ENCODE data around the gene SLC9A9.
"Not testable (repeated sequence)": the region's sequence is repeated elsewhere in the genome, so short reads cannot be mapped to it uniquely, and the experiment has no call there.

SLC9A9 gene

DNA sequence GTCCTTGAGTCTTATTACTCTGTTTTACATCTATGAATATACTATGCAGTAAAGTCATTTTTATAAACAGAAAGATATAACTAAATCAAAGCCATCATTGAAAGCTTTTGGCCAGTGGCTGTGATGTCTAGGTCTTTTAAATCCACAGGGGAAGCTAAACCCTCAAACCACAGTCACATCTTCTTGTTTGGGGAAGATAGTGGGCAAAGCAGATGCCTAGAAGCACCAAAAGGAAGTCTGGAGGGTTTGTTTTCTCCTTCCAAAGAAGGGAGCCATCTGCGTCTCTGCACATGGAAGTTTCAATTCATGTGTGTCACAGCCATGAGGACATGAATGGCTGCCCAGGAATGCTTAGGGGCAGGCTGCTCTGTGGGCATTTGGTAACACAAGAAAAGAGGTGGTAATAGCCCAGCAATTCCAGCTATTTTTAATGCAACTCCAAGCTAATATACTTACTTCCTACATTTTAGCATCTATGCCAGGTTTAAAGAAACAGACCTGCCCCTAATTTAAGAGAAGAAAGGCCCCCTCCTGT lies 322.2 kb downstream of the SLC9A9 start:
- Histone ChIP-seq H3K27ac (ENCODE audit: insufficient read depth in 1 of 2, low read depth in 1 of 2, low read length in 2 of 2, poor library complexity in 1 of 2, severe bottlenecking in 2 of 2) (no peak overlapping the region), H3K27me3 (replicated peaks in 2 of 5; ENCODE audit: control insufficient read depth in 4 of 5, insufficient read depth in 5 of 5, low read length in 4 of 5) (no peaks in the 10 kb centered on the region), H3K9me3 (ENCODE audit: control extremely low read depth in 1 of 5, control insufficient read depth in 4 of 5, insufficient read depth in 2 of 5, low read depth in 1 of 5, low read length in 4 of 5) (peaks cover 0 to 1% (median 0%) of the 10 kb centered on the region in 5 experiments), H3K36me3 (ENCODE audit: control insufficient read depth in 4 of 4, insufficient read depth in 4 of 4, low read length in 3 of 4) (no peaks in the 10 kb centered on the region), H3K4me1 (ENCODE audit: control extremely low read depth in 1 of 4, control insufficient read depth in 4 of 4, insufficient read depth in 4 of 4, low read length in 3 of 4) (peaks cover 4 to 39% (median 33%) of the 10 kb centered on the region in 4 experiments), H3K4me3 (ENCODE audit: control insufficient read depth in 1 of 7, extremely low read depth in 1 of 7, insufficient read depth in 4 of 7, low read depth in 2 of 7, low read length in 6 of 7) (no peak overlapping the region)
- 0% methylated on average over 1 of the region's 1 CpG for WGBS (ENCODE audit: insufficient coverage)
- peak; percentile 8 to 83 (median 74) for DNase-seq
- CTCF ChIA-PET = interaction anchor here (0.6 kb wide), 1 partner anchor 27 kb away, joined by 3 read pairs; no protein-coding TSS in a partner anchor
- POLR2A ChIA-PET = interaction anchor here (0.6 kb wide), 1 partner anchor 334 kb away, joined by 3 read pairs; no protein-coding TSS in a partner anchor

DNA sequence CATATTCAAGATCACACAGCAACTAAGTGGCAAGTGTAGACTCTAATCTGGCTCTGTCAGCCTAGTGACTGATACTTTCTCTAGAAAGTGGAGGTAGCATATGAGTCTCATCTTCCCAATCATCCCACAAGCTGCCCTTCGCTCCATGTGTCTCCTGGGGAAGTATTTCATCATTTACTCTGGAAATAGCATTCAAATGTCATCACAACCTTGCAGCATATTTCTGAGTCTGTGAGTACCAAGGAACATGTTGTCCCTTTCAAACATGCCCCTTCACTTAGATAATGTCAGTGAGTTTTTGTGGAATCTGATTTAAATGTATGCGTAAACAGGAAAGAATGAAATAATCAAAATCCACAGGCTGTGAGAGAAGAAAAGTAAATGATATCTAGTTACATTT lies 322.9 kb downstream of the SLC9A9 start:
- Histone ChIP-seq H3K27me3 (replicated peaks in 2 of 5; ENCODE audit: control insufficient read depth in 4 of 5, insufficient read depth in 5 of 5, low read length in 4 of 5) (no peaks in the 10 kb centered on the region), H3K36me3 (ENCODE audit: control insufficient read depth in 4 of 4, insufficient read depth in 4 of 4, low read length in 3 of 4) (no peaks in the 10 kb centered on the region), H3K9me3 (ENCODE audit: control extremely low read depth in 1 of 5, control insufficient read depth in 4 of 5, insufficient read depth in 2 of 5, low read depth in 1 of 5, low read length in 4 of 5) (peaks cover 0 to 1% (median 0%) of the 10 kb centered on the region in 5 experiments), H3K27ac (ENCODE audit: insufficient read depth in 1 of 2, low read depth in 1 of 2, low read length in 2 of 2, poor library complexity in 1 of 2, severe bottlenecking in 2 of 2) (no peak overlapping the region), H3K4me1 (ENCODE audit: control extremely low read depth in 1 of 4, control insufficient read depth in 4 of 4, insufficient read depth in 4 of 4, low read length in 3 of 4) (peaks cover 4 to 39% (median 33%) of the 10 kb centered on the region in 4 experiments), H3K4me3 (ENCODE audit: control insufficient read depth in 1 of 7, extremely low read depth in 1 of 7, insufficient read depth in 4 of 7, low read depth in 2 of 7, low read length in 6 of 7) (no peak overlapping the region)
- ChIA-PET CTCF (no interaction called here), POLR2A (no interaction called here)
- 83% methylated on average over 1 of the region's 2 CpGs for WGBS (ENCODE audit: insufficient coverage)
- no peak for DNase-seq

DNA sequence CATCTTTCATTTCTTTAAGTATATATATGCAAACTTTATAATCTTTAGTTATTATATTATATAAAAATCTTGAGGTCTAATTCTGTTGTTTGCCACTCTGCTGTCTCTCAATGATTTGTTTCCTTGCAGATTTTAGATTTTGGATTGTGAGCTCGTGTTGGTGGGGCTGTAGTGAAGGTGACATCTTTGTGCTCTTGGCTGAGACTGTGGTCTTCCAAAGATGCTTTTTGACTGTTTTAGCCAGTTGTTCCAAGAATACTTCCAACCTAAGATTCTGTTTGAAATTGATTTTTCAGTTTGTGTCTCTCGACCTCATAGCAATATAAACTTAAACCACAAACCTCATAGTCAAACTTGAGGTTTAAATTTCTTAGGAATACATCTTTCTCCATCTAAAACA lies 326.5 kb downstream of the SLC9A9 start:
- Histone ChIP-seq H3K27ac (ENCODE audit: insufficient read depth in 1 of 2, low read depth in 1 of 2, low read length in 2 of 2, poor library complexity in 1 of 2, severe bottlenecking in 2 of 2) (no peak overlapping the region), H3K36me3 (ENCODE audit: control insufficient read depth in 4 of 4, insufficient read depth in 4 of 4, low read length in 3 of 4) (no peaks in the 10 kb centered on the region), H3K27me3 (replicated peaks in 2 of 5; ENCODE audit: control insufficient read depth in 4 of 5, insufficient read depth in 5 of 5, low read length in 4 of 5) (no peaks in the 10 kb centered on the region), H3K9me3 (ENCODE audit: control extremely low read depth in 1 of 5, control insufficient read depth in 4 of 5, insufficient read depth in 2 of 5, low read depth in 1 of 5, low read length in 4 of 5) (peaks cover 0 to 1% (median 0%) of the 10 kb centered on the region in 5 experiments), H3K4me3 (ENCODE audit: control insufficient read depth in 1 of 7, extremely low read depth in 1 of 7, insufficient read depth in 4 of 7, low read depth in 2 of 7, low read length in 6 of 7) (no peak overlapping the region), H3K4me1 (ENCODE audit: control extremely low read depth in 1 of 4, control insufficient read depth in 4 of 4, insufficient read depth in 4 of 4, low read length in 3 of 4) (peaks cover 0 to 12% (median 8%) of the 10 kb centered on the region in 4 experiments)
- POLR2A ChIA-PET = no interaction called here
- 90% methylated on average over 1 of the region's 2 CpGs for WGBS (ENCODE audit: insufficient coverage)
- no peak for DNase-seq
- CTCF ChIA-PET = no interaction called here

- CTCF ChIA-PET; POLR2A ChIA-PET; H3K4me1 ChIP-seq (ENCODE audit: control extremely low read depth in 1 of 4, control insufficient read depth in 4 of 4, insufficient read depth in 4 of 4, low read length in 3 of 4); H3K27ac ChIP-seq (ENCODE audit: insufficient read depth in 1 of 2, low read depth in 1 of 2, low read length in 2 of 2, poor library complexity in 1 of 2, severe bottlenecking in 2 of 2); H3K9me3 ChIP-seq (ENCODE audit: control extremely low read depth in 1 of 5, control insufficient read depth in 4 of 5, insufficient read depth in 2 of 5, low read depth in 1 of 5, low read length in 4 of 5); H3K27me3 ChIP-seq (replicated peaks in 2 of 5; ENCODE audit: control insufficient read depth in 4 of 5, insufficient read depth in 5 of 5, low read length in 4 of 5); DNase-seq; H3K4me3 ChIP-seq (ENCODE audit: control insufficient read depth in 1 of 7, extremely low read depth in 1 of 7, insufficient read depth in 4 of 7, low read depth in 2 of 7, low read length in 6 of 7); H3K36me3 ChIP-seq (ENCODE audit: control insufficient read depth in 4 of 4, insufficient read depth in 4 of 4, low read length in 3 of 4): not testable (repeated sequence)
- 99% methylated on average over 8 of the region's 8 CpGs for WGBS (ENCODE audit: insufficient coverage)
Observed at GRCh38 chr3:143517131-143517530, 331.1 kb downstream of the SLC9A9 start.

DNA sequence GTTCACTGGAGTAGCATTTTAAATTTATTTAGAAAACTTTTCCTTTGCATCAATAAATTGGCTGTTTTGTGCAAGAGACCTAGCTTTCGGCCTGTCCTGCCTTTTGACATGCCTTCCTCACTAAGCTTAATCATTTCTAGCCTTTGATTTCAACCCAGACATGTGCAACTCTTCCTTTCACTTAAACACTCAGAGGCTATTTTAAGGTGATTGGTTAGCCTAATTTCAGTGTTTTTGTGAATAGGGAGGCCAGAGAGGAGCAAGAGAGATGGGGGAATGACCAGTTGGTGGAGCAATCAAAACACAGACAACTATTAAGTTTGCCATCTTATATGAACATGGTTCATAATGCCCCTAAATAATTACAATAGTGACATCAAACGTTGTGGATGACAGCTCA lies 333.4 kb downstream of the SLC9A9 start:
- Histone ChIP-seq H3K27me3 (replicated peaks in 2 of 5; ENCODE audit: control insufficient read depth in 4 of 5, insufficient read depth in 5 of 5, low read length in 4 of 5) (no peaks in the 10 kb centered on the region), H3K4me3 (ENCODE audit: control insufficient read depth in 1 of 7, extremely low read depth in 1 of 7, insufficient read depth in 4 of 7, low read depth in 2 of 7, low read length in 6 of 7) (no peak overlapping the region), H3K27ac (ENCODE audit: insufficient read depth in 1 of 2, low read depth in 1 of 2, low read length in 2 of 2, poor library complexity in 1 of 2, severe bottlenecking in 2 of 2) (no peak overlapping the region), H3K9me3 (ENCODE audit: control extremely low read depth in 1 of 5, control insufficient read depth in 4 of 5, insufficient read depth in 2 of 5, low read depth in 1 of 5, low read length in 4 of 5) (no peaks in the 10 kb centered on the region), H3K36me3 (ENCODE audit: control insufficient read depth in 4 of 4, insufficient read depth in 4 of 4, low read length in 3 of 4) (no peaks in the 10 kb centered on the region), H3K4me1 (ENCODE audit: control extremely low read depth in 1 of 4, control insufficient read depth in 4 of 4, insufficient read depth in 4 of 4, low read length in 3 of 4) (no peaks in the 10 kb centered on the region)
- ChIA-PET POLR2A (no interaction called here), CTCF (interaction anchor here (0.8 kb wide), 1 partner anchor 33 kb away, joined by 3 read pairs; no protein-coding TSS in a partner anchor)
- no CpG with 5 or more reads among the region's 2 CpGs for WGBS (ENCODE audit: insufficient coverage)
- no peak for DNase-seq

DNA sequence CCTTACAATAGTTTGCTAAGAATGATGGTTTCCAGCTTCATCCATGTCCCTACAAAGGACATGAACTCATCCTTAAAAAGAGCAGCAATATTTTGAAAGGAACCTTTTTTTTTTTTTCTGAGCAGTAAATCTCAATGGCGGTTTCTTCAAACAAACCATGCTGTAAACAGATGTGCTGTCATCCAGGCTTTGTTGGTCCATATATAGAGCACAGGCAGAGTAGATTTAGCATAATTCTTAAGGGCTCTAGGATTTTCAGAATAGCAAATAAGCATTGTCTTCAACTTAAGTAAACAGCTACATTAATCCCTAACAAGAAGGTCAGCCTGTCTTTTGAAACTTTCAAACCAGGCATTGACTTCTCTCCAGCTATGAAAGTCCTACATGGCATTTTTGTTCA lies 334.2 kb downstream of the SLC9A9 start:
- Histone ChIP-seq H3K4me3 (ENCODE audit: control insufficient read depth in 1 of 7, extremely low read depth in 1 of 7, insufficient read depth in 4 of 7, low read depth in 2 of 7, low read length in 6 of 7) (no peak overlapping the region), H3K4me1 (ENCODE audit: control extremely low read depth in 1 of 4, control insufficient read depth in 4 of 4, insufficient read depth in 4 of 4, low read length in 3 of 4) (peaks cover 0 to 2% (median 0%) of the 10 kb centered on the region in 4 experiments), H3K27me3 (replicated peaks in 2 of 5; ENCODE audit: control insufficient read depth in 4 of 5, insufficient read depth in 5 of 5, low read length in 4 of 5) (no peaks in the 10 kb centered on the region), H3K27ac (ENCODE audit: insufficient read depth in 1 of 2, low read depth in 1 of 2, low read length in 2 of 2, poor library complexity in 1 of 2, severe bottlenecking in 2 of 2) (no peak overlapping the region), H3K9me3 (ENCODE audit: control extremely low read depth in 1 of 5, control insufficient read depth in 4 of 5, insufficient read depth in 2 of 5, low read depth in 1 of 5, low read length in 4 of 5) (no peaks in the 10 kb centered on the region), H3K36me3 (ENCODE audit: control insufficient read depth in 4 of 4, insufficient read depth in 4 of 4, low read length in 3 of 4) (no peaks in the 10 kb centered on the region)
- DNase-seq = no peak
- no CpG with 5 or more reads among the region's 1 CpG for WGBS (ENCODE audit: insufficient coverage)
- ChIA-PET CTCF (no interaction called here), POLR2A (no interaction called here)

GRCh38 chr3:143511174-143511879 lies 336.9 kb downstream of the SLC9A9 start:
- Histone ChIP-seq H3K4me1 (ENCODE audit: control extremely low read depth in 1 of 4, control insufficient read depth in 4 of 4, insufficient read depth in 4 of 4, low read length in 3 of 4) (peaks cover under 1 to 16% (median 7%) of the 10 kb centered on the region in 4 experiments), H3K27me3 (replicated peaks in 2 of 5; ENCODE audit: control insufficient read depth in 4 of 5, insufficient read depth in 5 of 5, low read length in 4 of 5) (no peaks in the 10 kb centered on the region), H3K27ac (ENCODE audit: insufficient read depth in 1 of 2, low read depth in 1 of 2, low read length in 2 of 2, poor library complexity in 1 of 2, severe bottlenecking in 2 of 2) (no peak overlapping the region), H3K9me3 (ENCODE audit: control extremely low read depth in 1 of 5, control insufficient read depth in 4 of 5, insufficient read depth in 2 of 5, low read depth in 1 of 5, low read length in 4 of 5) (no peaks in the 10 kb centered on the region), H3K4me3 (ENCODE audit: control insufficient read depth in 1 of 7, extremely low read depth in 1 of 7, insufficient read depth in 4 of 7, low read depth in 2 of 7, low read length in 6 of 7) (no peak overlapping the region), H3K36me3 (ENCODE audit: control insufficient read depth in 4 of 4, insufficient read depth in 4 of 4, low read length in 3 of 4) (no peaks in the 10 kb centered on the region)
- POLR2A ChIA-PET = no interaction called here
- CTCF ChIA-PET = no interaction called here
- WGBS (ENCODE audit: insufficient coverage) = 96% methylated on average over 3 of the region's 5 CpGs
- DNase-seq = no peak

All from common myeloid progenitor, CD34-positive (primary cell).